Muscle of arm (tissue), 12 donors: Measurements from ENCODE around the gene TOR2A. TPM values are rescaled to one million over a fixed set of nuclear protein-coding genes. Genes with fewer than 3 reads are reported as not detected.

ENCODE experiments used
- DNase-seq: peaks from one replicate; pipeline ENCODE4 v3.0.0-alpha.2; 2013
- polyA plus RNA-seq, 12 donors: library from polyadenylated mRNA; unstranded; fragments of 120-200 nt; gene quantifications; one replicate each; pipeline ENCODE4 v1.2.1, GENCODE V29; 2013; ENCODE audit not compliant: insufficient read length in 12 of 12

Gene TOR2A
- polyA plus RNA-seq, 12 donors = 4.7 to 16.6 (median 7.0) TPM; not detected in 1

GRCh38 chr9:127721391-127721821, 13.7 kb downstream of the TOR2A start:
- DNase-seq = no peak

DNA sequence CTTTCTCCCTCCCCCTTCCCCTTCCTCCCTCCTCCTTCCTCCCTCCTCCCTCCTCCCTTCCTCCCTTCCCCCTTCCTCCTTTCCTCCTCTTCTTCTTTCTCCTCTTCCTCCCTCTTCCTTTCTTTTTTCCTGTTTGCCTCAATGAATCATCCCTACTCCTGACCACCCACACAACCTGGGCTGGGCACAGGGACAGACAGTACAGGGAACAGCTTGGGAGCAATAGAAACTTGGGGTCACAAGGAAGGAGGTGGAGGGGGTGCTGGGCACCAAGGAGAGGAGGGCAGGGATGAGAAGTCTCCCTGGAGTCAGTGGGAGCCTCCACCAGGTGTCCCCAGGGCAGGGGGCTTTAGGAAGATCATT, 14.2 kb downstream of the TOR2A start:
- no peak for DNase-seq

GRCh38 chr9:127720031-127720864, 14.8 kb downstream of the TOR2A start:
- no peak for DNase-seq

- DNase-seq = no peak
Observed at GRCh38 chr9:127717766-127718165, 17.3 kb downstream of the TOR2A start.

DNA sequence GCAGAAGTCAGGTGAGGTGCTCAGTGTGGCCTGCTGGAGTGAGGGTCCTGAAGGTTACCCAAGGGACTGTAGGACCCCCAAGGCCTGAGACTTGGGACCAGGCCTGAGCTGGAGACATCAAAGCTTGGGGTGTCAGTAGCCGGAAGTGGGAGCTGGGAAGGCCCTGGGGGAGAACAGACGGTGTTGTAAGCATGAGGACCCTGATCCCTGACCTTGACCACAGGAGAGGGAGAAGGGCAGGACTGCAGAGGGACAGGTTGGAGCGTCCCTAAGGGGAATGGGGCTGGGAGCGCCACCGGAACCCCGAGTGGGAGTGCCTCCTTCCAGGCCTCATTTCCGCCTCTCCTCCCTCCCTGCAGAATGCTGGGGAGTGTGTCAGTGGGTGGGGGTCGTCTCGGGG, 18.7 kb downstream of the TOR2A start:
- no peak for DNase-seq

GRCh38 chr9:127715470-127716337, 19.4 kb downstream of the TOR2A start, which contains the start of the genes PTRH1 and TTC16:
Gene PTRH1 (minus strand): TSS chr9:127715663. CDS start chr9:127715639, 24 bp downstream.
Gene TTC16 (plus strand): TSS chr9:127716079. CDS start chr9:127716146, 67 bp downstream.
- peak; percentile 98 for DNase-seq

GRCh38 chr9:127714951-127715469, 20.1 kb downstream of the TOR2A start:
- no peak for DNase-seq

DNA sequence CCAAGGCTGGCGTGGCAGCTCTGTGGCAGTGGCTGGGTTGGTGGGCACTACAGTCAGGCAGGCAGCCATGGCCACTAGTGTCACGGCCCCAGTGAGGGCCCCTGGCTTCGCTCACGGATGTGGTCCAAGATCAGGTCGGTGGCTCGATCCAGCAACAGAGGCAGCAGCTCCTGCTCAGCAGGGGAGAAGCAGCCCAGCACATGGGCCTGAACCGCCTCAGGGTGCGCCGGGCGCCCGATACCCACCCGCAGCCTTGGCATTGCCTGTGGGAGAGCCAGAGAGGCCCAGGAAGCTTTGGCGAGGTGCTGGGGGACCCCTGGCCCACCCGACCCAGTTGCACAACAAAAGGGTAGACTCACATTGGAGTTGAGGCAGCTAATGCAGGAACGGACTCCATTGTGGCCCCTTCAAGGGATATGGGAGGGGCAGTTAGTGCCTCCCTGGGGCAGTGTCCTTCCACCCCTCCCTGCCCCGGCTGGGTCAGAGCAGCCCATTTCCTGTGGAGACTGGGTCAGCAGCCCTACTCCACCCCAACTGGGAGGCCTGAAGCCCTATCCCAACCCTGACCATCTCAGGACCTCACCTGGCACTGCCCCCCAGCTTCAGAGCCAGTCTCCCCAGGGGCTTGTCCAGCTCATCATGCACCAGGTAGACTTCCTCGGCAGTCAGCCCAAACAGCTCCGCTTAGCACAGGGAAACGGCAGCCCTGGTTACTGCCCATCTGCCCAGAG, 20.9 kb downstream of the TOR2A start:
- DNase-seq = no peak

DNA sequence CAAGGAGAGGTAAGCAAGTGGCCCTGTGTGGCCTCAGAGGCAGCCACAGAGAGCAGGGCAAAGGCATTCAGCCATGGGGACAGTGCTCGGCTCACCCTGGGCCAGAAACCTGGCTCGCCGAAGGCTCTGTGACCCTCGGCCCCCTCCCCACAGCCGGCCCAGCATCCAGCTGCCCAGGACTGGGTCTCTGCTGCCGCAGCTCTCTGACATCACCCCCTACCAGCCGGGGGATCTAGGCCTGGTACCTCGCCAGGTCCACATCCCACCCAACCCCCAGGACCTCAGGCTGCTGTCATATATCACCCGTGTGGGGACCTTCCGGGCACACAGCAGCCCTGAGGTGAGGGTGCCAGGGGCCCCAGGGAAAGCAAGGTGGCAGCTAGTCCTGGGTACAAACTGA, 22.2 kb downstream of the TOR2A start:
- no peak for DNase-seq

DNA sequence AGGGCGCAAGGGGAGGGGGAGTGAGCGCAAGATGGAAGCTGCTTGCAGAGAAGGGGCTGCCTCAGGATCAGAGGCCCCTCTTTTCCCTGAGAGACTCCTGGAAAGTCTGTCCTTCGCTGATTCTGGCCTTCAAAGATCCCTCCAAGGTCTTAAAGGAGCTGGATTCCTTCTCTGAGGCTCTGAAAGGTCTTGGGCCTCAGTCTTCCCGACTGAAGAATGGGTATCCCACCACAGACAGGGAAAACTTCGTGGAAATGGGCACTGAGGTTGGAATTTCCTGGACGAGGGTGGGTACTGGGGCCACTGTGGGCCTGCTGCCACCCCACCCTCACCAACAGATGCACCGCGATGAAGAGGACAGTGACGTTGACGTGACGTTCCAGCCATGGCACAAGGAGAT, 22.7 kb downstream of the TOR2A start:
- DNase-seq = no peak

GRCh38 chr9:127711831-127712274, 23.2 kb downstream of the TOR2A start:
- DNase-seq = no peak

DNA sequence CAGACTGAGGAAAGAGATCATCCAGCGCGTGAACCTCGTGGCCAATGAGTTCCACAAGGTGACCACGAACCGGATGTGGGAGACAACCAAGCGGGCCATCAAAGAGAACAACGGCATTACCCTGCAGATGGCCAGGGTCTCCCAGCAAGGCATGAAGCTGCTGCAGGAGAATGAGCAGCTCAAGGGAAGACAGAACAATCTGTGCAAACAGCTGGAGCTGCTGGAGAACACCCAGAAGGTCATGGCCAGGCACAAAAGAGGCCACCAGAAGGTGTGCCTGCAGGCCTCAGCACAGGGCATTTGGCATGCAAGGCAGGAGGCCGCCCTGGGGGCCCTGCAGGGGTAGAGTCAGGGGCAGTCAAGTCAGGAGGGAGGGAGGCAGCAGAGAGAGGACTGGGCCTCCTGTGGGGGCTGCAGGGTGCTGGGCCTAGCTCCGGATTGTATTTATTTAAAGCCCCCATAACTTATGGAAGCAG, 23.8 kb downstream of the TOR2A start:
- no peak for DNase-seq

DNA sequence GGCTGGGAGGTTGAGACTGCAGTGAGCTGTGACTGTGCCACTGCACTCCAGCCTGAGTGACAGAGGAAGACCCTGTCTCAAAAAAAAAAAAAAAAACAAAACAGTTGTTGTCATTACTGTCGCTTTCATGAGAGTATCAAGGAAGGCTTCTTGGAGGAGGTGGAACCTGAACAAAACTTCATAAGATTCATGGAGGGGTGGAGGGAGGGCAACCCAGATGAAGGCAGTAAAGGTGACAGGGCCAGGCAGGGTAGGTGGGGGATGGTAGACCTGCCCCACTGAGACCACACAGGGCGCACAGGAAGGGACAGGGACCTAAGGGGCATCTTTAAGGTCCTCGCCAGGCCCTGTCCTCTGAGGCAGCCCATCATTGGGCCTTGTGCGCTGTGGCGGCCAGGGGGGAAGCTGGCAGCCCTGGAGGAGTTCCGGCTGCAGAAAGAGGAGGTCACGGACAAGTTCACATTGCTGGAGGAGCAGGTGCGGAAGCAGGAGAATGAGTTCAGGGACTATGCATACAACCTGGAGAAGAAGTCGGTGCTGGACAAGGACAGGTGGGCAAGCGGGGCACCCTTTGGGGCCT, 24.8 kb downstream of the TOR2A start:
- DNase-seq = no peak

DNA sequence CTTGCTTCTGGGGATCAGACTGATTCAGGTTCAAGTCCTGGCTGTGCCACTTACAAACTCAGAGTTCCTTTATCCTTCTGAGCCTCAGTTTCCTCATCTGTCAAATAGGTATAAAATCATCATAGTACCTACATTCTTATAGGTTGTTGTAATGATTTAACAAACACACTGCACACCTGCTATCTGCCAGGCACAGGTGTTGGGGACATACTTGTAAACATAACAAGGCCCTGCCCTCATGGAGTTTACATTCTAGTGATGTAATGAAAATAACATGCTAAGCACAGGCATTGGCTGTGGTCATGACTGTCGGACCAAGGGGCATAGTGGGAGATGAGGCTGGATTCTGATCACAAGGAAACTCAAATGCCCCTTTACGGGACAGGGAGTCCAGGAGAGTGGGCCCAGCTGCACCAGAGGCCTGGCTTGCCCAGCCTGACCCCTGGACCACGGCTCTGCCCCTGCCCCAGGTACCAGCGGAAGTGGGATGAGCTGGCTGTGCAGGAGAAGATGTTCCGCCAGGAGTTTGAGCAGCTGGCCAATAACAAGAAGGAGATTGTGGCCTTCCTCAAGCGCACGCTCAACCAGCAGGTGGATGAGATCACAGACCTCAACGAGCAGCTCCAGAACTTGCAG, 26.0 kb downstream of the TOR2A start:
- DNase-seq = no peak

DNA sequence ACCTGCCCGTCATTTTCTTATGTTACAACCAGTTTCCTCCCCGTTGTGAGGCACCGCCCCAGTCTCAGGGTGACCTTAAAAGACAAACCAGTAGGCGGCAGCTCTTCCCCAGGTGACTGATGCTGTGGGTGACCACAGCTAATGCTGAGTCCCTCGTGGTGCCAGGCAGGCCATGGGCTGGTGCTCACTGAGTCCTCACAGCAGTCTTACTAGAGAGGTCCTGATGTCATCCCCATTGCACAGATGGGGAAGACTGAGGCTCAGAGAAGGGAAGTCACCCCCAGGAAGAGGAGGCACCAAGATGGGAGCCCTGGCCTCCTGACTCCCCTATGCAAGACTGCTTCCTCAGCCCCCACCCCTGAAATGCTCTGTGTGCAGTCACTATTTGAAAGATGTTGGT, 27.3 kb downstream of the TOR2A start:
- DNase-seq = no peak

DNA sequence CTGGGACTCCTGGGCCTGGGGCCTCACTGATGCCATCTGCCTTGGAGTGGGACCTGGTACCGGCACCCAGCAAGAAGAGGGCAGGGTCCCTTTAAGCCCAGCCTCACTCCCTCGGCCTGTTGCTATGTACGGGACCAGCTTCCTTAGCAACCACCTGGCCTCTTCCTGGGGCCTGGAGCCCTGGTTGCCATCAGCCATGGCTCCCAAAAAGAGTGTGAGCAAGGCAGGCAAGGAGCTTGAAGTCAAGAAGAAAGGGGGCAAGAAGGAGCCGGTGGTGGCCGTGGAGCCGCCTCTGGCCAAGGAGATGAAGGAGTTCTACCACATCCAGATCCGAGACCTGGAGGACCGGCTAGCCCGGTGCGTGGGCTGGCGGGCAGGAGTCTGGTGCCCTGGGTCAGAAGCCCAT, 28.3 kb downstream of the TOR2A start, which contains the start of gene CFAP157:
Gene CFAP157 (plus strand): TSS at position 153 of the 406 bp plus-strand sequence. CDS start 44 bp downstream, at position 197.
- DNase-seq = no peak

DNA sequence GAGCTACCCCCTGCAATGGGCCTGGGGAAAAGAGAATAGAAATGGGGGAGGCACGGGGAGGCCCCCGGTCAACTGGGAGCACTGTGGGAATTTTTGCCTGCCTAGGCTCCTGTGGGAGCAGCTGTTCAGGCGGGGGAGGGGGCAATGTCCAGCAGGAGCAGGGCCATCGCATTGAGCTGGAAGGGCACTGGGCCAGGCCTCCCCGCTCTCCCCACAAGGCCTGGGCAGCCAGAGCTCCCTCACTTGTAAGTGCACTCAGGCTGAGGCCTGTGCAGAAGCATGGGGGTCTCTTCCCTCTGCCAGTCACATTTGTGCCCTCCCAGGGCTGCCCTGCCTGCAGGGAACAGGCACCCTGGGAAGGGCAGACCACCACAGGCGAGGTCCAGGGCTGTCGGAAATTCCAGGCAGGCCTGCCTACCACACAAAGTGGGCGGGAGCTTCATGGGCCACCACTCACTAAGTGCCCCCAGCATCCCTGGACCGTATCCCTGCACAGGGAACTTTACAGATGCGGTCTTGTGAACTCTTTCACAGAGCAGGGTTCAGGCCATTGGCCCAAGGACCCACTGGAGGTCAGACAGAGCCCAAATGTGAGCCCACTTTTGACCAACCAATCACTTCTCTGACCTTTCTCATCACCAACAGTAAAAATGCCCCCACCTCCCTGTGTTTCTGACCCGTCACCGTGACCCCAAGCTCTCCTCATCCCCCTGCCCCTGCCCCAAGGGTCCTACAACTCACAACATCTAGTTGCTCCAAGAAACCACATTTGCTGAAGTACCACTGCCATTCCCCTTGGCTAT, 29.3 kb downstream of the TOR2A start:
- DNase-seq = no peak

GRCh38 chr9:127703289-127703946, 31.7 kb downstream of the TOR2A start:
- DNase-seq = no peak
